Measurements from ENCODE around the gene ADCK2.
A peak's percentile ranks its signal among the peaks of the same experiment; 100 is the strongest.
"Not testable (repeated sequence)": the region's sequence is repeated elsewhere in the genome, so short reads cannot be mapped to it uniquely, and the experiment has no call there.

The ADCK2 gene

GRCh38 chr7:140726281-140726680 is 53.5 kb downstream of the ADCK2 start:
- peak; percentile 22 to 35 (median 34) for TF ChIP-seq CTCF (IDR thresholded peaks at IDR 0.05; ENCODE audit: unreplicated experiment in 3 of 3)
- no peaks in the 10 kb centered on the region for H3K9me3 Mint-ChIP-seq
- H3K4me1 Mint-ChIP-seq, result no peaks in the 10 kb centered on the region
- no peak overlapping the region for H3K4me3 Mint-ChIP-seq
- no peak overlapping the region for H3K27ac Mint-ChIP-seq
- H3K27me3 Mint-ChIP-seq (ENCODE audit: low read depth), result no peaks in the 10 kb centered on the region
- peaks cover 17% of the 10 kb centered on the region for H3K36me3 Mint-ChIP-seq (ENCODE audit: low read depth)

- no peak overlapping the region for H3K4me3 Mint-ChIP-seq
- no peak for TF ChIP-seq CTCF (IDR thresholded peaks at IDR 0.05; ENCODE audit: unreplicated experiment in 3 of 3)
- H3K27ac Mint-ChIP-seq, result no peak overlapping the region
- H3K4me1 Mint-ChIP-seq, result no peaks in the 10 kb centered on the region
- H3K9me3 Mint-ChIP-seq, result no peaks in the 10 kb centered on the region
- no peaks in the 10 kb centered on the region for H3K27me3 Mint-ChIP-seq (ENCODE audit: low read depth)
- H3K36me3 Mint-ChIP-seq (ENCODE audit: low read depth), result peaks cover 42% of the 10 kb centered on the region
Measured at GRCh38 chr7:140732416-140732815, 59.7 kb downstream of the ADCK2 start.

- no peak overlapping the region for H3K27ac Mint-ChIP-seq
- no peak for TF ChIP-seq CTCF (IDR thresholded peaks at IDR 0.05; ENCODE audit: unreplicated experiment in 3 of 3)
- peaks cover 49% of the 10 kb centered on the region for H3K36me3 Mint-ChIP-seq (ENCODE audit: low read depth)
- H3K27me3 Mint-ChIP-seq (ENCODE audit: low read depth), result no peaks in the 10 kb centered on the region
- no peak overlapping the region for H3K4me3 Mint-ChIP-seq
- H3K9me3 Mint-ChIP-seq, result no peaks in the 10 kb centered on the region
- no peaks in the 10 kb centered on the region for H3K4me1 Mint-ChIP-seq
Measured at GRCh38 chr7:140734096-140734495, 61.4 kb downstream of the ADCK2 start.

- peaks cover 53% of the 10 kb centered on the region for H3K36me3 Mint-ChIP-seq (ENCODE audit: low read depth)
- no peaks in the 10 kb centered on the region for H3K9me3 Mint-ChIP-seq
- H3K27ac Mint-ChIP-seq, result no peak overlapping the region
- TF ChIP-seq CTCF (IDR thresholded peaks at IDR 0.05; ENCODE audit: unreplicated experiment in 3 of 3), result no peak
- H3K4me1 Mint-ChIP-seq, result no peaks in the 10 kb centered on the region
- no peak overlapping the region for H3K4me3 Mint-ChIP-seq
- H3K27me3 Mint-ChIP-seq (ENCODE audit: low read depth), result no peaks in the 10 kb centered on the region
Measured at GRCh38 chr7:140734729-140735128, 62.0 kb downstream of the ADCK2 start.

GRCh38 chr7:140738280-140738679 is 65.5 kb downstream of the ADCK2 start:
- H3K27ac Mint-ChIP-seq, result no peak overlapping the region
- no peak overlapping the region for H3K4me3 Mint-ChIP-seq
- H3K36me3 Mint-ChIP-seq (ENCODE audit: low read depth), result peaks cover 53% of the 10 kb centered on the region

GRCh38 chr7:140743255-140743654 is 70.5 kb downstream of the ADCK2 start:
- H3K9me3 Mint-ChIP-seq; H3K4me3 Mint-ChIP-seq; H3K4me1 Mint-ChIP-seq; H3K27me3 Mint-ChIP-seq (ENCODE audit: low read depth); H3K27ac Mint-ChIP-seq: not testable (repeated sequence)
- peaks cover 46% of the 10 kb centered on the region for H3K36me3 Mint-ChIP-seq (ENCODE audit: low read depth)

More at GRCh38 chr7:140738280-140738679, 65.5 kb downstream of the ADCK2 start:
- no peaks in the 10 kb centered on the region for H3K27me3 Mint-ChIP-seq (ENCODE audit: low read depth)
- H3K4me1 Mint-ChIP-seq, result no peaks in the 10 kb centered on the region
- H3K9me3 Mint-ChIP-seq, result no peaks in the 10 kb centered on the region
- TF ChIP-seq CTCF (IDR thresholded peaks at IDR 0.05; ENCODE audit: unreplicated experiment in 3 of 3), result no peak
